NOMO-1 treated with dmso at 0.1 percent for 144 hours (cell line): ENCODE measurements around the gene RNGTT.

Experiments
- DNase-seq: peaks from one replicate; lab custom pipeline; 2025; ENCODE audit not compliant: unreplicated experiment; lab: John Stamatoyannopoulos, UW

The RNGTT gene

DNA sequence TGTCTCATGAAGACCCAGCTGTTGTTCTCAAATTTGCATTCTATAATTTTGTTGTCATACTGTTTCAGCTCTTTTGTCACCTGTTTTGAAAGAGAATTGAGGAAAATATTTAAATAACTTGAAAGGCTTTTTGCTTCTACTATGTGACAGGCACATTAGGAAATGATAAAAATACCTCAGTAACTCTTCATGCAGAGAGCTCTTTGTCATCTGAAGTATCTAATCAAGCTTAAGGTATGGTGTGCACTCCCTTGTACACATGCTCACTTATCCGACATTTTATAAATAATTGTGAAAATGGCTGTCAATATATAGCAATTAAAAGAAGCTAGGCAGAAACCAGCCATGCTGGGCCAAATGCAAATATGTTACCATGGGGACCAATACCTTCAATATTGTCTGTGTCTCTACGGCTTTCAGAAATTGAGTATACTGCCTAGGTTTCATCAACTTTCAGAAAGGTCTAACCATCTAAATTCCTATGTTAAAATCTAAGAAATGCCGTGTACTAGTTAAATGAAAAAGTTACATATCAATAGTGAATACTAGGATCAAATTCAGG is 349.0 kb downstream of the RNGTT start:
- no peak for DNase-seq

DNA sequence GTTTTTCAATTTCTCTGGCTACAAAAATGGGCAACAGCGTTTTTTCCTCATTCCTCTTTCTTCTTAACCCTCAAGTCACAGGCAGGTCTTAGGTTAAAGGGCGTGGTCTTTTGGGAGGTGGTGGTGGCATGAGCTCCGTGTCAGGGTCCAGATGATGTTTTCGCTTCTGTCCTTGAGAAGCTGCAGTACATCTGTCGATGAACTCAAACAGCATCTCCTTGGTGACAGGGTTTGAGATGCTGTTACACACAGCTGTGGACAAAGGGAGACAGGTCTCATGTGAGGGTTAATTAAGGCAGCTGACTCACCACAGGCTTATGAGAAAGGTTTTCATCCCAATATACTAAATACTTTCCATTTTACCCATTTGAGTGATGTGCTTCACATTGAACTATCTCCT is 350.8 kb downstream of the RNGTT start:
- no peak for DNase-seq

GRCh38 chr6:88611721-88612120 is 351.7 kb downstream of the RNGTT start:
- DNase-seq: no peak

DNA sequence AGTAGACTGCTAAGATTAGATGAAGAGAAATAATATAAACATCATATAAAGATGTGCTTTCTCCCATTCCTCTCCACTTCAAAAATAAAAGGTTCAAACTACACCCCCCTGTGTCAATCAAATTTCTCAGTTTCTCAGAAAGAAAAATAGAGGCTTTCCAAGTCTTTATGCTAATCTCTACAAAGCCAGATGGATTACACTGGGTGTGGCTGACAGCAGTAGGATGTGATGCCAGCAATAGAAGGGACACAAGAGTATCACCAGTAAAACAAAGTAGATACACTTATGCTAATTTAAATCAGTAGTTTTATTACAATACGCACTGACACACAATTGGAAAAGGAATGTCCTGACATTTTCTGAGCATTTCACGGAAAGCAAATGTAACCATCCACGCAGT is 353.4 kb downstream of the RNGTT start:
- DNase-seq: no peak

DNA sequence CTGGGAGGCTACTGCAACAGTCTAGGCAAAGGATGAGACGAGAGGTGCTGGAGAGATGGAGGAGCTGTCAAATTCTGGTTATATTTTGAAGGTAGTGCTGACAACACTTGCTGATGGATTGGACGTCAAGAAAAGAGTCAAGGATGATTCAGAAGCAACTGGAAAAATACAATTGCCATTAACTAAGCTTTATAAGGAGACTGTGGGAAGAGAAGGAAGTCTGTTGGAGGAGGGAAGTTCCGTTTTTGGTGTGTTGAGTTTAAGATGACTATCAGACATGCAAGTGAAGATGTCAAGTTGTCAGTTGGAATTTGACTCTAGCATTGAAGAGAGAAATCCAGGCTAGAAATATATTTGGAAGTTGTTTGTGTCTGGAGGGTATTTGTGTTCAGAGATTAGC is 358.1 kb downstream of the RNGTT start:
- DNase-seq: no peak

- DNase-seq: no peak
Measured at GRCh38 chr6:88599571-88599970, 363.8 kb downstream of the RNGTT start.

- DNase-seq: no peak
Measured at GRCh38 chr6:88596801-88597200, 366.6 kb downstream of the RNGTT start.

DNA sequence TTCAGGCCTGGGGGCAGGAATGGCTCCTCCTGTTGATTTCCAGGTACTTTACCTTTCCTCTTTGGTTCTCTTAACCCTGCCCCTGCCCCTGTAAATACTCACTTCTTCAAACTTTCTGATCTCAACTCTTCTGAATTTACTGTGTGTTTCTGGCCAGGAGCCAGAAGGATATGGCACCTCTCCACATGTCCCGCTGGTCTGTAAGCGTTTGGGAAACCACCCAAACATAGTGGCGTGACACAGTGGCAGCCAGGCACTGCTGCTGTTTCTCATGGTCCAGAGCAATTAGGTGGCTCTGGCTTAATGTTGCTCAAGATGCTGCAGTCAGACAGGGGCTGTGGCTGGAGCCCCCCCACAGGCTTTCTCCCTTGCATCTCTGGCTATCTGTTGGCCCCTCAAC is 374.5 kb downstream of the RNGTT start:
- DNase-seq: no peak

- DNase-seq: no peak
Measured at GRCh38 chr6:88587150-88587520, 376.3 kb downstream of the RNGTT start.

- DNase-seq: no peak
Measured at GRCh38 chr6:88586371-88587149, 376.9 kb downstream of the RNGTT start.

DNA sequence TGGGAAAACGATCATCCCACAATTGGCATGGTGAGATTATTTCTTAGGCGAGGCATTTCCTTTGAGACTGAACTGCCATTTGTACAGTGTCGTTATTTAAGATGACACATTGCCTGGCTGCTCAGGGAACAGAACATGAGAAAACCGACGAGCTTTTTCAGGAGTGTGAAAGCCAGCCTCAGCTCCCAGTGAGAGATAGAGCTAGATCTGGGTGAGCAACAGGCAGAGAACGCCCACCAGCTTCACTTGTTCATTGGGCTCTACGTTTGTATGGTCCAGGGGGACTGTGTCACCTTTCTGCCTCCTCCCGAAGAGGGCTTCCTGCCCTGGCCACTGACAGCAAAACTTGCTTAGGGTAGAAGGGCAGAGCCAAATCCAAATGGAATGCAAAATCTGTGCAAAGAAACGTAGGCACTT is 378.1 kb downstream of the RNGTT start:
- DNase-seq: no peak

GRCh38 chr6:88584581-88585275 is 378.7 kb downstream of the RNGTT start:
- DNase-seq: no peak

GRCh38 chr6:88577461-88577860 is 386.0 kb downstream of the RNGTT start:
- no peak for DNase-seq

DNA sequence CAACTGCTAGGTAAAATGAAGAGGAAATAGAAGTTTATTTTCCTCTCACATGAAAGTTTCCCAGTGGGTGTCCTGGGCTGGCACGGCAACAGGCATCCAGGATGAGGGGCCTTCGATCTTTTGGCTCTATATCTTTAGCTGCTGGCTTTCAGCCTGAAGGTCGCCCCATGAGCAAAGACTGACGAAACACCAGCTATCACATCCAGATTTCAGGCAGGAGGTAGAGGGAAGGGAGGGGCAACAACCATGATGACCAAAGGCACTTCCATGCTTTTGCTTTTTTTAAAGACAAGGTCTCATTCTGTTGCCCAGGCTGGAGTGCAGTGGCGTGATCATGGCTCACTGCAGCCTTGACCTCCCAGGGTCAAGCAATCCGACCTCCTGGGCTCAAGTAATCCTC is 387.9 kb downstream of the RNGTT start:
- no peak for DNase-seq

- no peak for DNase-seq
Measured at GRCh38 chr6:88574651-88575050, 388.8 kb downstream of the RNGTT start.

DNA sequence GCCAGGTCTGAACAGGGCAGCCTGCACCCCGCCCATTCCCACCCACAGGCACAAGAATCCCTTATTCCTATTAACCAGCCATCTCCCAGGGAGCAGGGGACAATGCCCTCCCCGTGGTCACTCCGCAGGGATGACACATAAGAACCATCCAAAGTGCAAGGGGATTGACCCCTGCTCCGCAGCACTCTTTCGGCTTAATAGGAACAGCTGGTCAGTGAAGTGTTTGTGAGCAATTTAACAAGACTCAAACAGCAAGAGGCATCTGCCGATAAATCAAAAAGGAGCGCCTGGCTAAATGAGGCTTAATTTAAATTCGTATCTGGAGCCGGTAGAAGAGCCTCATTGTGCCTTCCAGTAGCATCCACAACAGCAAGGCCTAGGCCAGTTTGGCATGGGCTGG is 389.4 kb downstream of the RNGTT start:
- DNase-seq: no peak

DNA sequence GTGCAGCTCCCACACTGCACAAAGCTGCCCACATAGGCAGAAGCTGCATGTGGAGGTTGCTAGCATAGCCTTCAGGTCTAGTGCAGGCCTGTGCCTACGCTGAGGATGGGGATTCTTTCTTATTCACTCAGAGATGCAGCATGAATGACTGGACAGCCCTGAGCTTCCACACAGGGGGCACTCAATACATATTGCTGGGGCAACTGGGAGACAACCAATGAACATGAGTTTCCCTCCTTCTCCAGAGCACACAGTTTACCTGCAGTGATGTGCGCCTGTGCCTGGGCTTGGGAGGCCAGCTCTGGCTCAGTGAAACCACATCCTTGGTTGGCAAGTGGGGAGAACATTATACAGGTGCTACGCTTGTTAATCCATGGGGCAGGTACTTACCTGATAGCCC is 389.9 kb downstream of the RNGTT start:
- DNase-seq: no peak

DNA sequence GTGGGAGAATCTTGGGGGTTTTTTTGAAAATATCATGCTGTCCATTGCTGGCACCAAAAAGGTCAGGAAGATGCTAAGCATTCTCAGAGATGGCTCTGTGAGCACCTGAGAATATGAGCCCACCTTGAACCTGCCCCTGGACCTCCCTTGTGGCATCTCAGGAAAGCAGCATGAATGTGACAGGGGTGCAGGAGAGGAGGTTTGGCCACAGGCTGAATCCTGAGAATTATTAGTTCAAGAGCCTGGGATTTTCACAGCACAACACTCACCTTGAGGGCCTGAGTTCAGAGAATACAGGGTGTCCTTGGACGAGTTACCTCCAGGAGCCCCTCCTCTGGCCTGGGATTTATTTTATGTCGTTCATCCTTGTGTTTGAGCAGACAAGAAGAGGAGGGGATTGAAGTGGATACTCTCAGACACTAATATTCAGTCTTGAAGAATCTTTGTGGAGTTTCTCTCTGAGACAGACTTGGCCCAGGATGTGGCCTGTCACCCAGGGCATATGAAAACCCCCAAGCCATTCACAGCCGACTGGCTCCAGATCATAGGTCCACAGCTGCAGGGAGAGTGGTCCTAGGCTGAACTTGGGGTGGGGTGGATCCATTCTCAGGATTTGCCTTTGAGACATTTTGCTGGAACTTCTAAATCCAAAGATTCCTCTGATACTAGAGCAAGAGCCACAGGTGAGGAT is 390.8 kb downstream of the RNGTT start:
- no peak for DNase-seq

- no peak for DNase-seq
Measured at GRCh38 chr6:88569959-88570358, 393.5 kb downstream of the RNGTT start.

- no peak for DNase-seq
Measured at GRCh38 chr6:88567696-88568095, 395.7 kb downstream of the RNGTT start.

DNA sequence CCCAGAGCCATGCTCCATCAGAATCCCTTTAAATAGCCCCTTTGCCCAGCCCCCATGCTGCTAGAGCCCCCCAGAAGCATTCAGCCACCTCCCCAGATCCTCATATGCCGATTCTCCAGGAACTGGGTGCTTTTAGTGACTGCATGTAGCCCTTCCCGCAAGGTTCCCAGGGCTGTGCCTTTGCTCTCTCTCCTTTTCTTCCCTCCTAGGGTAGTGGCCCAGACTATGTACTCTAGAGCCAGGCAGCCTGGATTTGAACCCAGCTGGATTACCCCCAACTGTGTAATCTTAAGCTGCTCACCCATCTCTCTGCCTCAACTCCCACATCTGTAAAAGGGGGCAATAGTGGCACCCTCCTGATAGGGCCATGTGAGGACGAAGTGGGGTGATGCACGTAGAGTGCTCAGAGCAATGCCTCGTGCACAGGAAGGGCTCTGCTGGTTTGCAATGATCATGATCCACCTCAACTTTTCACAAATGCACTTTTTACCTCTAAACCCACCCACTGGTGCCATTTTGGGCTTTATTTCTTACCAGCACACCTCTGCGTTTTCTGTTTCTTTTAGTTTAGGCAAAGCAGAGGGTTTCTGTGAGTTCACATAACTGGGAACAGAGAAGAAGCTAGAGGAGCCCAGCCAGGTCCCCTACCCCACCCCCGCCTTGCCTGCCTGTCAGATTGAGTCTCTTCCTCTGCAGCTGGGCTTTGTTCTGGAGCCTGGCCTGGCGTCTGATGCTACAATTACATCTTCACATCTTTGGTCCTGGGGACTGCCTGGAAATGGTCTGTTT is 396.5 kb downstream of the RNGTT start:
- DNase-seq: no peak
